HepG2 (cell line): Measurements from ENCODE around the gene GDPD5. TPM values are rescaled to one million over a fixed set of nuclear protein-coding genes. Genes with fewer than 3 reads are reported as not detected.

Experiments
- ATAC-seq: fragments of 200-7000 bp; cut with Tn5 transposase; 3 replicates; pipeline ENCODE4 v1.9.1; 2020; ENCODE audit warnings: mild to moderate bottlenecking, moderate library complexity
- BruUV-seq: library from RNA; stranded (reverse); fragments of 400-500 nt; replicated peaks from 2 replicates; lab custom pipeline; 2021; lab: Mats Ljungman, UMichigan
- CTCF ChIA-PET: fragments of 300-600 bp; formaldehyde crosslinking; extraction: SDS; loops from one replicate; lab custom pipeline; 2021; ENCODE audit warnings: low total read pairs, inconsistent platforms, low intra/inter-chr PET ratio; lab: Yijun Ruan, JAX
- POLR2A ChIA-PET: fragments of 350-600 bp; sonication (Branson Sonifier 250); formaldehyde crosslinking; loops from one replicate; lab custom pipeline; 2020; ENCODE audit warnings: antibody characterized with exemption, inconsistent platforms; lab: Yijun Ruan, JAX
- DNase-seq: peaks from one replicate; pipeline ENCODE4 v3.0.0-alpha.2; 2015; ENCODE audit warnings: low spot score
- FAIRE-seq: peaks from 3 replicates; lab custom pipeline; 2011; peaks lifted over from hg19 to GRCh38; lab: Jason Lieb, UNC
- H2AFZ ChIP-seq: one replicate; pipeline ENCODE4 v1.6.1; 2011; ENCODE audit warnings: low read length, inconsistent platforms
- H3K27ac ChIP-seq: fragments of 300-600 bp; 3 replicates; pipeline ENCODE4 v1.8.0; 2011; ENCODE audit warnings: mixed run types, mild to moderate bottlenecking, mixed read lengths, low read length, inconsistent platforms; ENCODE audit not compliant: insufficient read depth; ENCODE audit errors: extremely low read length
- H3K27me3 ChIP-seq, 2 experiments: fragments of 200-600 bp in 1 of 2; 2 replicates in 1 of 2; 3 replicates in 1 of 2; pipeline versions ENCODE4 v1.6.0 to v1.8.0; 2011; ENCODE audit warnings: low read length in 2 of 2, mild to moderate bottlenecking in 2 of 2, moderate library complexity in 2 of 2, inconsistent platforms in 1 of 2; ENCODE audit not compliant: insufficient read depth in 2 of 2, control insufficient read depth in 1 of 2
- H3K36me3 ChIP-seq, 2 experiments: fragments of 200-600 bp in 1 of 2; replicated peaks in 1 of 2; 2 replicates in 1 of 2; 3 replicates in 1 of 2; pipeline versions ENCODE4 v1.5.1 to v1.8.0; 2011; ENCODE audit warnings: low read length in 2 of 2, inconsistent platforms in 1 of 2; ENCODE audit not compliant: insufficient read depth in 2 of 2, control insufficient read depth in 1 of 2
- H3K4me1 ChIP-seq: 2 replicates; pipeline ENCODE4 v1.5.1; 2012; ENCODE audit warnings: low read length, inconsistent platforms; ENCODE audit not compliant: insufficient read depth
- H3K4me2 ChIP-seq: 2 replicates; pipeline ENCODE4 v1.6.0; 2011; ENCODE audit warnings: low read depth, low read length, inconsistent platforms
- H3K4me3 ChIP-seq, 3 experiments: fragments of 200-600 bp in 1 of 3; sonication (generic), shearing (Covaris generic) in 1 of 3; replicated peaks in 1 of 3; 2 replicates each; pipeline ENCODE4 v1.5.1; 2011 to 2016; ENCODE audit warnings: low read length in 3 of 3, inconsistent platforms in 2 of 3, low read depth in 2 of 3, mild to moderate bottlenecking in 2 of 3, control low read depth in 1 of 3, mixed read lengths in 1 of 3; ENCODE audit not compliant: insufficient read depth in 1 of 3
- H3K79me2 ChIP-seq: one replicate; pipeline ENCODE4 v1.6.1; 2011; ENCODE audit warnings: low read length, inconsistent platforms; ENCODE audit not compliant: insufficient read depth
- H3K9ac ChIP-seq: 2 replicates; pipeline ENCODE4 v1.6.0; 2011; ENCODE audit warnings: mild to moderate bottlenecking, low read depth, low read length, inconsistent platforms; ENCODE audit not compliant: insufficient read depth
- H3K9me3 ChIP-seq: 2 replicates; pipeline ENCODE4 v1.5.1; 2012; ENCODE audit warnings: mild to moderate bottlenecking, low read length
- H4K20me1 ChIP-seq: 2 replicates; pipeline ENCODE4 v1.6.0; 2011; ENCODE audit warnings: inconsistent platforms, mild to moderate bottlenecking, low read length, moderate library complexity; ENCODE audit not compliant: insufficient read depth
- ARNT2 ChIP-seq: sonication (generic); formaldehyde crosslinking; IDR thresholded peaks from 2 replicates; pipeline ENCODE4 v1.8.0; 2022; ENCODE audit warnings: mild to moderate bottlenecking, low read depth, missing genetic modification reagents, moderate library complexity
- CBX1 ChIP-seq: IDR thresholded peaks from one replicate; pipeline ENCODE4 v1.6.1; 2016; ENCODE audit warnings: antibody characterized with exemption, low read depth
- DMAP1 ChIP-seq: IDR thresholded peaks from 2 replicates; pipeline ENCODE4 v1.6.1; 2016
- DNMT1 ChIP-seq: sonication (generic); formaldehyde crosslinking; IDR thresholded peaks from 2 replicates; pipeline ENCODE4 v1.5.1; 2020; ENCODE audit warnings: mild to moderate bottlenecking, missing genetic modification reagents
- ETV6 ChIP-seq: sonication (generic); formaldehyde crosslinking; conservative IDR thresholded peaks from 2 replicates; pipeline ENCODE4 v1.4.0; 2020; ENCODE audit warnings: missing genetic modification reagents
- HNF4A ChIP-seq: sonication (generic); formaldehyde crosslinking; IDR thresholded peaks from 2 replicates; pipeline ENCODE4 v1.4.0; 2020; ENCODE audit warnings: missing genetic modification reagents
- JUN ChIP-seq: sonication (generic); formaldehyde crosslinking; IDR thresholded peaks from 2 replicates; pipeline ENCODE4 v1.4.0; 2020; ENCODE audit warnings: mild to moderate bottlenecking, missing genetic modification reagents
- KAT8 ChIP-seq: IDR thresholded peaks from 2 replicates; pipeline ENCODE4 v1.6.1; 2016; ENCODE audit warnings: missing genetic modification reagents, missing compliant biosample characterization
- MAFF ChIP-seq: IDR thresholded peaks from 2 replicates; pipeline ENCODE4 v1.6.1; 2011; ENCODE audit warnings: low read depth, low read length, improper control_type of control experiment
- NCOA1 ChIP-seq: sonication (generic); formaldehyde crosslinking; IDR thresholded peaks from 2 replicates; pipeline ENCODE4 v1.9.0; 2021; ENCODE audit warnings: missing genetic modification reagents
- PHB2 ChIP-seq: fragments of 450-650 bp; IDR thresholded peaks from 2 replicates; pipeline ENCODE4 v1.6.1; 2018; ENCODE audit not compliant: partially characterized antibody
- SMAD3 ChIP-seq: sonication (generic); formaldehyde crosslinking; IDR thresholded peaks from 2 replicates; pipeline ENCODE4 v1.4.0; 2020; ENCODE audit warnings: missing genetic modification reagents
- ZBTB7B ChIP-seq: sonication (generic); formaldehyde crosslinking; IDR thresholded peaks from 2 replicates; pipeline ENCODE4 v1.4.0; 2020; ENCODE audit warnings: missing genetic modification reagents
- ZMYM3 ChIP-seq: sonication (generic); formaldehyde crosslinking; IDR thresholded peaks from 2 replicates; pipeline ENCODE4 v1.5.1; 2020; ENCODE audit warnings: mild to moderate bottlenecking, missing genetic modification reagents
- ZMYM4 ChIP-seq: sonication (generic); formaldehyde crosslinking; IDR thresholded peaks from 2 replicates; pipeline ENCODE4 v1.8.1; 2023; ENCODE audit warnings: mild to moderate bottlenecking, missing genetic modification reagents
- ZNF563 ChIP-seq: sonication (generic); formaldehyde crosslinking; IDR thresholded peaks from 2 replicates; pipeline ENCODE4 v1.8.0; 2022; ENCODE audit warnings: mild to moderate bottlenecking, moderate library complexity, missing genetic modification reagents
- ZNF747 ChIP-seq: sonication (generic); formaldehyde crosslinking; IDR thresholded peaks from 2 replicates; pipeline ENCODE4 v1.8.1; 2023; ENCODE audit warnings: missing genetic modification reagents, mild to moderate bottlenecking, borderline replicate concordance
- WGBS: methylation state at CpG from one replicate; pipeline ENCODE4 v1.1.6; 2017; ENCODE audit warnings: low lambda C conversion rate; 5-methylcytosine and 5-hydroxymethylcytosine counted together
- in situ Hi-C: cut with HindIII; loops from 2 replicates; pipeline ENCODE4 v1.10.0; 2017; ENCODE audit warnings: low pct_unique_long_range_greater_than_20kb; ENCODE audit not compliant: extremely low pct_ligation_motif_present
- intact Hi-C: fragments of 100-400 bp; cut with micrococcal nuclease; formaldehyde crosslinking; loops from one replicate; pipeline ENCODE4 v1.10.0; 2022; ENCODE audit not compliant: unreplicated experiment
- polyA plus RNA-seq, 8 experiments: library from polyadenylated mRNA; depleted of rRNA in 3 of 8; stranded (reverse) in 7 of 8; unstranded in 1 of 8; fragments of >200 nt; fragmentation: Illumina TruSeq in 4 of 8; extraction: Trizol in 4 of 8; gene quantifications; 2 replicates each; pipeline versions ENCODE4 v1.2.1 to v1.2.3, GENCODE V29; 2011 to 2016; ENCODE audit warnings: low read depth in 4 of 8, missing spikeins in 1 of 8, mixed read lengths in 1 of 8; ENCODE audit not compliant: insufficient read depth in 1 of 8
- total RNA-seq, 5 experiments: library from RNA; depleted of rRNA; stranded (reverse); fragments of >200 nt; fragmentation: Illumina TruSeq; extraction: Trizol; gene quantifications; 2 replicates each; pipeline ENCODE4 v1.2.3, GENCODE V29; 2016; ENCODE audit warnings: low read depth in 1 of 5
- TF ChIP-seq, protein P1 (sequence below): sonication (generic); formaldehyde crosslinking; IDR thresholded peaks from 2 replicates; pipeline ENCODE4 v1.4.0; 2020; ENCODE audit warnings: missing genetic modification reagents, low read depth, mild to moderate bottlenecking, borderline replicate concordance
- TF ChIP-seq, protein P2 (sequence below): conservative IDR thresholded peaks from 2 replicates; pipeline ENCODE4 v1.6.1; 2018; ENCODE audit warnings: missing genetic modification reagents
- TF ChIP-seq, protein P3 (sequence below): sonication (generic); formaldehyde crosslinking; IDR thresholded peaks from 2 replicates; pipeline ENCODE4 v1.5.0; 2020; ENCODE audit warnings: mild to moderate bottlenecking, missing genetic modification reagents
- TF ChIP-seq, protein P4 (sequence below): sonication (generic); formaldehyde crosslinking; IDR thresholded peaks from 2 replicates; pipeline ENCODE4 v1.4.0; 2020; ENCODE audit warnings: missing genetic modification reagents, borderline replicate concordance

Gene GDPD5
- total and polyA plus RNA-seq, 2 of the 13 experiments (the other 11 are each of a cell fraction or from before 2014, with no cell fraction given) = 55.0 to 67.5 TPM

DNA sequence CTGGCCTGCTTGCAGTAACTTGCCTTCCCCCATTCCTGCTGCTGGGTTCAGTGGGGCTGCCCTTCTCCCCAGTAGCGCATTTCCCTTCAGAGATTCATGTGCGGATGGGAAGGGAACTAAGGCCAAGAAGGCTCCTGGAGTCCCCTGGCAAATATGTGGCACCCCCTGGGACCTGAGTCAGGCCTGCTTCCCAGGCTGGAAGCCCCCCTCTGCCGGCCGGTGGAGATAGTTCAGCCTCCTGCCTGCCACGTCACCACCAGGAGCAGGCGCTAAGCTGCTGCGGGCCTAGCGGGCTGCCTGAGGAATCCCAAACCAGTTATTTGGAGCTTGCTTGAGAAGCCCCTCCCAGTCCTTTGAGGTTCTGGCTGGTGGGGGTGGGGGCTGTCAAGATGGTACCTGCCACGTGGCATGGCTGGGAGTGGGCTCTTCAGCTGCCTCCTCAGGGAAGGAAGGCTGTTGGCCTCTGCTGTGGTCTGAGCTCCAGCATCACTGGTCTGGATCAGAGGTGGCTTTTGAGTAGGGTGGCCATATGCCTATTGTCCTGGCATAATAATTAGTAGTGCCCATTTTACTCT, 38.3 kb upstream of the GDPD5 start:
- peaks cover 34% of the 10 kb centered on the region for H3K79me2 ChIP-seq
- no peak for FAIRE-seq
- TF ChIP-seq ARNT2 (CRISPR knock-in tag) = 0 out of 2 replicates have a peak, but pooled peaks have one; percentile 18
- TF ChIP-seq DMAP1 (CRISPR knock-in tag) = 0 out of 2 replicates have a peak, but pooled peaks have one; percentile 38
- no peak for TF ChIP-seq DNMT1 (CRISPR knock-in tag)
- 0 out of 2 replicates have a peak, but pooled peaks have one; percentile 27 for TF ChIP-seq ETV6 (CRISPR knock-in tag)
- no peak for TF ChIP-seq HNF4A
- TF ChIP-seq ZMYM3 (CRISPR knock-in tag) = no peak
- TF ChIP-seq ZBTB7B = 0 out of 2 replicates have a peak, but pooled peaks have one; percentile 46
- no peak for TF ChIP-seq JUN (CRISPR knock-in tag)
- TF ChIP-seq CBX1 = no peak
- TF ChIP-seq, protein P1, sequence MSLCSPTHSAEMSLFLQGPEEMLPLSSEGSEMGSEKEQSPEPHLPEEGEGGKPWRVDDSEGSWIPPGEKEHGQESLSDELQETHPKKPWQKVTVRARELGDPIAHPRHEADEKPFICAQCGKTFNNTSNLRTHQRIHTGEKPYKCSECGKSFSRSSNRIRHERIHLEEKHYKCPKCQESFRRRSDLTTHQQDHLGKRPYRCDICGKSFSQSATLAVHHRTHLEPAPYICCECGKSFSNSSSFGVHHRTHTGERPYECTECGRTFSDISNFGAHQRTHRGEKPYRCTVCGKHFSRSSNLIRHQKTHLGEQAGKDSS = no peak
- TF ChIP-seq KAT8 (CRISPR knock-in tag) = no peak
- 0 out of 2 replicates have a peak, but pooled peaks have one; percentile 50 for TF ChIP-seq ZNF747 (CRISPR knock-in tag)
- TF ChIP-seq MAFF = no peak
- TF ChIP-seq, protein P2, sequence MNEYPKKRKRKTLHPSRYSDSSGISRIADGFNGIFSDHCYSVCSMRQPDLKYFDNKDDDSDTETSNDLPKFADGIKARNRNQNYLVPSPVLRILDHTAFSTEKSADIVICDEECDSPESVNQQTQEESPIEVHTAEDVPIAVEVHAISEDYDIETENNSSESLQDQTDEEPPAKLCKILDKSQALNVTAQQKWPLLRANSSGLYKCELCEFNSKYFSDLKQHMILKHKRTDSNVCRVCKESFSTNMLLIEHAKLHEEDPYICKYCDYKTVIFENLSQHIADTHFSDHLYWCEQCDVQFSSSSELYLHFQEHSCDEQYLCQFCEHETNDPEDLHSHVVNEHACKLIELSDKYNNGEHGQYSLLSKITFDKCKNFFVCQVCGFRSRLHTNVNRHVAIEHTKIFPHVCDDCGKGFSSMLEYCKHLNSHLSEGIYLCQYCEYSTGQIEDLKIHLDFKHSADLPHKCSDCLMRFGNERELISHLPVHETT (CRISPR knock-in tag) = no peak
- TF ChIP-seq, protein P3, sequence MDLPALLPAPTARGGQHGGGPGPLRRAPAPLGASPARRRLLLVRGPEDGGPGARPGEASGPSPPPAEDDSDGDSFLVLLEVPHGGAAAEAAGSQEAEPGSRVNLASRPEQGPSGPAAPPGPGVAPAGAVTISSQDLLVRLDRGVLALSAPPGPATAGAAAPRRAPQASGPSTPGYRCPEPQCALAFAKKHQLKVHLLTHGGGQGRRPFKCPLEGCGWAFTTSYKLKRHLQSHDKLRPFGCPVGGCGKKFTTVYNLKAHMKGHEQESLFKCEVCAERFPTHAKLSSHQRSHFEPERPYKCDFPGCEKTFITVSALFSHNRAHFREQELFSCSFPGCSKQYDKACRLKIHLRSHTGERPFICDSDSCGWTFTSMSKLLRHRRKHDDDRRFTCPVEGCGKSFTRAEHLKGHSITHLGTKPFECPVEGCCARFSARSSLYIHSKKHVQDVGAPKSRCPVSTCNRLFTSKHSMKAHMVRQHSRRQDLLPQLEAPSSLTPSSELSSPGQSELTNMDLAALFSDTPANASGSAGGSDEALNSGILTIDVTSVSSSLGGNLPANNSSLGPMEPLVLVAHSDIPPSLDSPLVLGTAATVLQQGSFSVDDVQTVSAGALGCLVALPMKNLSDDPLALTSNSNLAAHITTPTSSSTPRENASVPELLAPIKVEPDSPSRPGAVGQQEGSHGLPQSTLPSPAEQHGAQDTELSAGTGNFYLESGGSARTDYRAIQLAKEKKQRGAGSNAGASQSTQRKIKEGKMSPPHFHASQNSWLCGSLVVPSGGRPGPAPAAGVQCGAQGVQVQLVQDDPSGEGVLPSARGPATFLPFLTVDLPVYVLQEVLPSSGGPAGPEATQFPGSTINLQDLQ (CRISPR knock-in tag) = no peak
- TF ChIP-seq, protein P4, sequence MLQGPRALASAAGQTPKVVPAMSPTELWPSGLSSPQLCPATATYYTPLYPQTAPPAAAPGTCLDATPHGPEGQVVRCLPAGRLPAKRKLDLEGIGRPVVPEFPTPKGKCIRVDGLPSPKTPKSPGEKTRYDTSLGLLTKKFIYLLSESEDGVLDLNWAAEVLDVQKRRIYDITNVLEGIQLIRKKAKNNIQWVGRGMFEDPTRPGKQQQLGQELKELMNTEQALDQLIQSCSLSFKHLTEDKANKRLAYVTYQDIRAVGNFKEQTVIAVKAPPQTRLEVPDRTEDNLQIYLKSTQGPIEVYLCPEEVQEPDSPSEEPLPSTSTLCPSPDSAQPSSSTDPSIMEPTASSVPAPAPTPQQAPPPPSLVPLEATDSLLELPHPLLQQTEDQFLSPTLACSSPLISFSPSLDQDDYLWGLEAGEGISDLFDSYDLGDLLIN = no peak
- TF ChIP-seq SMAD3 = no peak
- TF ChIP-seq ZMYM4 (CRISPR knock-in tag) = no peak
- TF ChIP-seq NCOA1 (CRISPR knock-in tag) = no peak
- TF ChIP-seq ZNF563 (CRISPR knock-in tag) = no peak
- no peak for TF ChIP-seq PHB2

More for the DNA sequence above, 38.3 kb upstream of the GDPD5 start:
- Histone ChIP-seq H3K27ac (peak overlapping the region; percentile 69), H3K9ac (peak overlapping the region; percentile 83), H2AFZ (no peak overlapping the region), H4K20me1 (no peaks in the 10 kb centered on the region), H3K4me2 (peak overlapping the region; percentile 90), H3K4me1 (peaks cover 60% of the 10 kb centered on the region), H3K4me3 (peak overlapping the region; percentile 69 to 91 (median 90); a peak in 5 of 6 replicates), H3K36me3 (peaks cover 11 to 16% of the 10 kb centered on the region in 2 experiments), H3K9me3 (no peaks in the 10 kb centered on the region), H3K27me3 (no peaks in the 10 kb centered on the region; a peak in 1 of 5 replicates)
- BruUV-seq = no TSS peak
- intact Hi-C loops = no loop called here
- POLR2A ChIA-PET = interaction anchor here (1.4 kb wide), 1 partner anchor 164 kb away, joined by 5 read pairs; no protein-coding TSS in a partner anchor
- peak; percentile 45 for DNase-seq
- WGBS = 0% methylated on average over 2 of the region's 9 CpGs
- ATAC-seq = peak; percentile 38
- in situ Hi-C loops = no loop called here
- CTCF ChIA-PET = interaction anchor here (1.3 kb wide), 1 partner anchor 17 kb away, joined by 7 read pairs; no protein-coding TSS in a partner anchor
